Breast epithelium (tissue), 3 donors: ENCODE data around the gene COX17.

Source experiments
- POLR2A ChIP-seq: fragments of 450-650 bp; IDR thresholded peaks from one replicate; pipeline ENCODE4 v1.6.1; 2016; ENCODE audit warnings: antibody characterized with exemption, mild to moderate bottlenecking, moderate library complexity
- POLR2AphosphoS5 ChIP-seq, 3 donors: sonication (generic); formaldehyde crosslinking; IDR thresholded peaks; one replicate each; pipeline ENCODE4 v1.6.1; 2017; ENCODE audit warnings: antibody characterized with exemption in 3 of 3
- TF ChIP-seq, protein P1 (sequence below), 3 donors: fragments of 450-650 bp; IDR thresholded peaks; one replicate each; pipeline ENCODE4 v1.5.1; 2016 to 2017; ENCODE audit warnings: antibody characterized with exemption in 3 of 3, mild to moderate bottlenecking in 3 of 3, moderate library complexity in 3 of 3

DNA sequence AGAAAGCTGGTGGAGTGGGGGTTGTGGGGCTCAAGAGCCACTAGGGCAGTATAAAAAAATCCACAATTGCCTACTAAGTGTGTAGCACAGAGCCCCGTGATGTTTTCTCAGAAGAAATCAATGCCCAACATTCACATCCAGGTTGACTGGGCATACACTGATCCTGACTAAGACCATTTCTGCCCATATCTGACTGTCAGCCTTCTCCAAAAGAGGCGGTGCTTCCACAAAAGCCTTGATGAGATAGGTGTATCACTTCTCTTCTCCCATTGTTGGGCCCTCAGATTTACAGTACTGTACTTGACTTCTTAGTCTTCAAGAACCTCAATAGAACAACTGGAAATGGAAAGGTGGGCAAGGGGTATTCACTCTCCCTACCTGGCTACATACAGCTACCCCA is 18.2 kb downstream of the COX17 start:
- TF ChIP-seq POLR2A (no peak), POLR2AphosphoS5 (IDR thresholded peaks at IDR 0.05) (no peak)
- TF ChIP-seq, protein P1, sequence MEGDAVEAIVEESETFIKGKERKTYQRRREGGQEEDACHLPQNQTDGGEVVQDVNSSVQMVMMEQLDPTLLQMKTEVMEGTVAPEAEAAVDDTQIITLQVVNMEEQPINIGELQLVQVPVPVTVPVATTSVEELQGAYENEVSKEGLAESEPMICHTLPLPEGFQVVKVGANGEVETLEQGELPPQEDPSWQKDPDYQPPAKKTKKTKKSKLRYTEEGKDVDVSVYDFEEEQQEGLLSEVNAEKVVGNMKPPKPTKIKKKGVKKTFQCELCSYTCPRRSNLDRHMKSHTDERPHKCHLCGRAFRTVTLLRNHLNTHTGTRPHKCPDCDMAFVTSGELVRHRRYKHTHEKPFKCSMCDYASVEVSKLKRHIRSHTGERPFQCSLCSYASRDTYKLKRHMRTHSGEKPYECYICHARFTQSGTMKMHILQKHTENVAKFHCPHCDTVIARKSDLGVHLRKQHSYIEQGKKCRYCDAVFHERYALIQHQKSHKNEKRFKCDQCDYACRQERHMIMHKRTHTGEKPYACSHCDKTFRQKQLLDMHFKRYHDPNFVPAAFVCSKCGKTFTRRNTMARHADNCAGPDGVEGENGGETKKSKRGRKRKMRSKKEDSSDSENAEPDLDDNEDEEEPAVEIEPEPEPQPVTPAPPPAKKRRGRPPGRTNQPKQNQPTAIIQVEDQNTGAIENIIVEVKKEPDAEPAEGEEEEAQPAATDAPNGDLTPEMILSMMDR (IDR thresholded peaks at IDR 0.05): no peak
